A549 (cell line): Measurements from ENCODE around the gene CA12. TPM values are rescaled to one million over a fixed set of nuclear protein-coding genes. Genes with fewer than 3 reads are reported as not detected.

Experiments
- ATAC-seq, 2 experiments: fragments of 200-7000 bp in 1 of 2; fragments of >200 bp in 1 of 2; cut with Nextera tagmentation in 1 of 2; cut with Tn5 transposase in 1 of 2; 3 replicates each; pipeline versions ENCODE4 v1.8.0 to v1.9.1; 2018 to 2020; ENCODE audit warnings: mild to moderate bottlenecking in 1 of 2, moderate library complexity in 1 of 2
- CTCF ChIA-PET: fragments of 300-600 bp; sonication (Branson Sonifier 250); formaldehyde crosslinking; extraction: SDS; loops from one replicate; lab custom pipeline; 2021; ENCODE audit warnings: antibody characterized with exemption, inconsistent platforms; lab: Yijun Ruan, JAX
- POLR2A ChIA-PET: fragments of 350-600 bp; formaldehyde crosslinking; extraction: SDS; loops from one replicate; lab custom pipeline; 2021; ENCODE audit warnings: antibody characterized with exemption, inconsistent platforms; lab: Yijun Ruan, JAX
- DNase-seq, 2 experiments: peaks; one replicate each; pipeline versions ENCODE4 v3.0.0 to v3.0.0-alpha.2; 2011 to 2016; ENCODE audit warnings: low read depth in 1 of 2, low spot score in 1 of 2
- FAIRE-seq: peaks from 2 replicates; lab custom pipeline; 2011; peaks lifted over from hg19 to GRCh38; lab: Jason Lieb, UNC
- H3K27ac ChIP-seq, 2 experiments: fragments of >200 bp; sonication (Bioruptor Twin); formaldehyde crosslinking; 3 replicates each; pipeline ENCODE4 v1.5.1; 2016 to 2017
- H3K4me1 ChIP-seq: fragments of >200 bp; sonication (Bioruptor Twin); formaldehyde crosslinking; 3 replicates; pipeline ENCODE4 v1.6.1; 2016
- H3K4me2 ChIP-seq: fragments of >200 bp; sonication (Bioruptor Twin); formaldehyde crosslinking; 3 replicates; pipeline ENCODE4 v1.6.1; 2016
- H3K4me3 ChIP-seq: fragments of >200 bp; sonication (Bioruptor Twin); formaldehyde crosslinking; 3 replicates; pipeline ENCODE4 v1.5.1; 2016
- H3K9me3 ChIP-seq: fragments of >200 bp; sonication (Bioruptor Twin); formaldehyde crosslinking; 3 replicates; pipeline ENCODE4 v1.6.1; 2016
- CEBPB ChIP-seq, 2 experiments: fragments of >200 bp in 1 of 2; sonication (Bioruptor Twin) in 1 of 2; formaldehyde crosslinking in 1 of 2; IDR thresholded peaks; 2 replicates each; pipeline ENCODE4 v1.6.1; 2012 to 2016
- EHMT2 ChIP-seq: fragments of 200-600 bp; sonication (generic); IDR thresholded peaks from 2 replicates; pipeline ENCODE4 v1.6.1; 2016; ENCODE audit warnings: antibody characterized with exemption, low read depth, mild to moderate bottlenecking, moderate library complexity
- ESRRA ChIP-seq: fragments of 150-350 bp; IDR thresholded peaks from 2 replicates; pipeline ENCODE4 v1.6.1; 2014; ENCODE audit warnings: mild to moderate bottlenecking, low read length, borderline replicate concordance
- FOSB ChIP-seq: fragments of 250-450 bp; sonication (Bioruptor Pico); IDR thresholded peaks from 2 replicates; pipeline ENCODE4 v1.5.0; 2020; ENCODE audit warnings: mild to moderate bottlenecking, moderate library complexity
- HDAC2 ChIP-seq: fragments of 200-600 bp; sonication (generic); IDR thresholded peaks from 2 replicates; pipeline ENCODE4 v1.6.1; 2016
- HES2 ChIP-seq: fragments of >200 bp; sonication (Bioruptor Twin); formaldehyde crosslinking; IDR thresholded peaks from 2 replicates; pipeline ENCODE4 v1.6.1; 2016
- HEYL ChIP-seq: fragments of 250-450 bp; sonication (Bioruptor Pico); IDR thresholded peaks from 2 replicates; pipeline ENCODE4 v1.8.0; 2021; ENCODE audit warnings: mild to moderate bottlenecking, moderate library complexity
- HOXA7 ChIP-seq: fragments of 250-450 bp; sonication (Bioruptor Pico); IDR thresholded peaks from 2 replicates; pipeline ENCODE4 v1.5.0; 2020; ENCODE audit warnings: mild to moderate bottlenecking, moderate library complexity
- HOXB13 ChIP-seq: fragments of 250-450 bp; sonication (Bioruptor Pico); IDR thresholded peaks from 2 replicates; pipeline ENCODE4 v1.5.0; 2020; ENCODE audit warnings: low read depth, mild to moderate bottlenecking, moderate library complexity
- HOXB5 ChIP-seq: fragments of 250-450 bp; sonication (Bioruptor Pico); IDR thresholded peaks from 2 replicates; pipeline ENCODE4 v1.5.0; 2020; ENCODE audit warnings: mild to moderate bottlenecking, moderate library complexity
- JUNB ChIP-seq: fragments of >200 bp; sonication (Bioruptor Twin); formaldehyde crosslinking; IDR thresholded peaks from 2 replicates; pipeline ENCODE4 v1.6.1; 2016
- KDM1A ChIP-seq: fragments of 200-600 bp; sonication (generic); IDR thresholded peaks from 2 replicates; pipeline ENCODE4 v1.6.1; 2016; ENCODE audit warnings: low read depth, mild to moderate bottlenecking
- MAX ChIP-seq: IDR thresholded peaks from 2 replicates; pipeline ENCODE4 v1.6.1; 2012
- MYC ChIP-seq: IDR thresholded peaks from 2 replicates; pipeline ENCODE4 v1.6.1; 2012; ENCODE audit warnings: mild to moderate bottlenecking, inconsistent platforms, low read length, improper control_type of control experiment, borderline replicate concordance
- NFE2L2 ChIP-seq: fragments of 150-350 bp; conservative IDR thresholded peaks from 2 replicates; pipeline ENCODE4 v1.6.1; 2014; ENCODE audit warnings: low read length
- PBX3 ChIP-seq: IDR thresholded peaks from 2 replicates; pipeline ENCODE4 v1.6.1; 2012
- POLR2AphosphoS2 ChIP-seq: conservative IDR thresholded peaks from 2 replicates; pipeline ENCODE4 v1.6.1; 2012; ENCODE audit warnings: low read length, improper control_type of control experiment, inconsistent platforms
- RARB ChIP-seq: fragments of 250-450 bp; sonication (Bioruptor Pico); IDR thresholded peaks from 2 replicates; pipeline ENCODE4 v1.8.0; 2021; ENCODE audit warnings: mild to moderate bottlenecking, moderate library complexity
- RCOR1 ChIP-seq: fragments of 150-350 bp; IDR thresholded peaks from 2 replicates; pipeline ENCODE4 v1.6.1; 2014; ENCODE audit warnings: antibody characterized with exemption, low read length, low read depth
- RFX5 ChIP-seq: fragments of 450-650 bp; IDR thresholded peaks from 2 replicates; pipeline ENCODE4 v1.7.1; 2014; ENCODE audit warnings: antibody characterized with exemption, mild to moderate bottlenecking, moderate library complexity
- RNF2 ChIP-seq: fragments of 200-600 bp; sonication (generic); IDR thresholded peaks from 2 replicates; pipeline ENCODE4 v1.6.1; 2016; ENCODE audit warnings: low read depth, mild to moderate bottlenecking, antibody characterized with exemption, moderate library complexity, borderline replicate concordance
- TP53 ChIP-seq: fragments of 250-450 bp; sonication (Bioruptor Pico); IDR thresholded peaks from 2 replicates; pipeline ENCODE4 v1.5.0; 2021; ENCODE audit warnings: mild to moderate bottlenecking, moderate library complexity
- USF2 ChIP-seq: fragments of 450-650 bp; IDR thresholded peaks from 2 replicates; pipeline ENCODE4 v1.6.1; 2014; ENCODE audit warnings: antibody characterized with exemption
- ZC3H11A ChIP-seq: fragments of 450-650 bp; IDR thresholded peaks from 2 replicates; pipeline ENCODE4 v1.6.1; 2014; ENCODE audit warnings: antibody characterized with exemption, mild to moderate bottlenecking
- WGBS: methylation state at CpG from one replicate; pipeline ENCODE4 v1.1.6; 2017; ENCODE audit errors: missing lambda C conversion rate; 5-methylcytosine and 5-hydroxymethylcytosine counted together
- polyA plus RNA-seq, 4 experiments: library from polyadenylated mRNA; depleted of rRNA in 3 of 4; stranded (reverse); fragments of >200 nt; fragmentation: RNase III in 1 of 4; extraction: RNeasy Plus Mini Kit Qiagen cat#74134 plus additional on column Dnase treatment in 1 of 4; gene quantifications; 2 replicates in 3 of 4; 3 replicates in 1 of 4; pipeline ENCODE4 v1.2.3, GENCODE V29; 2011 to 2017

The CA12 gene
- polyA plus RNA-seq, 2 of the 4 experiments (the other 2 are of a cell fraction), result 129 to 323 TPM

GRCh38 chr15:63288342-63288741 is 93.3 kb downstream of the CA12 start:
- FAIRE-seq, result no peak
- ChIA-PET POLR2A (interaction anchor here (0.6 to 1.3 kb wide), 2 partner anchors 149 to 311 kb away, joined by 3 read pairs; no protein-coding TSS in a partner anchor), CTCF (interaction anchor here (0.6 to 12.5 kb wide), 54 partner anchors 9 to 470 kb away, joined by 3 to 163 read pairs (median 4); partner anchors contain the start of genes APH1B and CA12)
- DNase-seq, result peak in 1 of 2 experiments; percentile 33
- H3K4me1 ChIP-seq, result peaks cover 9% of the 10 kb centered on the region; the same call in 2 of the 3 replicates
- no peak for TF ChIP-seq RARB
- no peak for TF ChIP-seq ZC3H11A
- TF ChIP-seq CEBPB (IDR thresholded peaks at IDR 0.05), result no peak
- no peak for TF ChIP-seq RFX5
- no peak for TF ChIP-seq MYC
- TF ChIP-seq EHMT2, result no peak
- TF ChIP-seq FOSB (CRISPR knock-in tag), result no peak
- TF ChIP-seq ESRRA, result no peak
- no peak for TF ChIP-seq RCOR1
- no peak for TF ChIP-seq POLR2AphosphoS2
- TF ChIP-seq MAX, result no peak
- TF ChIP-seq JUNB, result no peak
- no peak for TF ChIP-seq RNF2
- no peak for TF ChIP-seq NFE2L2
- WGBS, result 49% methylated on average over 1 of the region's 1 CpG
- H3K4me2 ChIP-seq, result peak overlapping the region; percentile 30; the same call in 2 of the 3 replicates
- H3K4me3 ChIP-seq, result no peak overlapping the region
- peak; percentile 54 to 64; a peak in 5 of 6 replicates for ATAC-seq
- H3K27ac ChIP-seq, result peak overlapping the region in 1 of 2 experiments; percentile 22; a peak in 2 of 6 replicates
- H3K9me3 ChIP-seq, result no peaks in the 10 kb centered on the region

GRCh38 chr15:63287109-63287508 is 94.5 kb downstream of the CA12 start:
- 90% methylated on average over 2 of the region's 2 CpGs for WGBS
- no peaks in the 10 kb centered on the region for H3K9me3 ChIP-seq
- H3K4me1 ChIP-seq, result peaks cover 9% of the 10 kb centered on the region; the same call in 2 of the 3 replicates
- H3K27ac ChIP-seq, result no peak overlapping the region
- FAIRE-seq (peak; percentile 82), ATAC-seq (no peak), DNase-seq (no peak)
- TF ChIP-seq HOXB5 (no peak), ZC3H11A (no peak), MYC (no peak), HES2 (no peak), HOXA7 (no peak), RCOR1 (no peak), FOSB (CRISPR knock-in tag) (no peak), HOXB13 (CRISPR knock-in tag) (no peak), KDM1A (no peak), NFE2L2 (no peak), TP53 (CRISPR knock-in tag) (no peak), USF2 (no peak), RNF2 (no peak), HDAC2 (no peak), HEYL (CRISPR knock-in tag) (no peak), CEBPB (IDR thresholded peaks at IDR 0.05) (no peak), PBX3 (no peak)
- ChIA-PET CTCF (interaction anchor here (0.6 to 12.5 kb wide), 16 partner anchors 9 to 312 kb away, joined by 3 to 163 read pairs (median 4); partner anchors contain the start of gene CA12), POLR2A (interaction anchor here (1.3 kb wide), 1 partner anchor 312 kb away, joined by 3 read pairs; no protein-coding TSS in a partner anchor)
- H3K4me2 ChIP-seq, result no peak overlapping the region
- H3K4me3 ChIP-seq, result no peak overlapping the region
